SU-DHL-6 (cell line): Measurements from ENCODE around the gene TMEM213.

Experiments
- H2AFZ ChIP-seq: fragments of 200-600 bp; sonication (generic); 2 replicates; pipeline ENCODE4 v1.6.1; 2014; ENCODE audit warnings: low read depth, mild to moderate bottlenecking, moderate library complexity, mixed read lengths, antibody characterized with exemption, low read length; ENCODE audit not compliant: severe bottlenecking
- H3F3A ChIP-seq: fragments of 200-600 bp; shearing (Covaris generic); 2 replicates; pipeline ENCODE4 v1.6.0; 2016; ENCODE audit warnings: antibody characterized with exemption, mild to moderate bottlenecking; ENCODE audit not compliant: insufficient read depth
- H3K27ac ChIP-seq: fragments of 200-600 bp; sonication (generic); 2 replicates; pipeline ENCODE4 v1.5.1; 2016; ENCODE audit warnings: low read depth, mild to moderate bottlenecking, low read length, moderate library complexity, mixed read lengths
- H3K27me3 ChIP-seq: fragments of 200-600 bp; sonication (generic), shearing (Covaris generic); 2 replicates; pipeline ENCODE4 v1.6.0; 2014; ENCODE audit warnings: mild to moderate bottlenecking, low read length
- H3K36me3 ChIP-seq: fragments of 200-600 bp; sonication (generic); 2 replicates; pipeline ENCODE4 v1.6.1; 2014; ENCODE audit warnings: mild to moderate bottlenecking, low read length, mixed read lengths
- H3K4me2 ChIP-seq: fragments of 300-600, 200-600 bp; shearing (Covaris generic), sonication (generic); 2 replicates; pipeline ENCODE4 v1.6.0; 2014; ENCODE audit warnings: low read length, low read depth, mild to moderate bottlenecking; ENCODE audit not compliant: poor library complexity, severe bottlenecking
- H3K4me3 ChIP-seq: fragments of 200-600 bp; sonication (generic); 2 replicates; pipeline ENCODE4 v1.5.1; 2014; ENCODE audit warnings: antibody characterized with exemption, low read length, mild to moderate bottlenecking, mixed read lengths; ENCODE audit not compliant: insufficient read depth, poor library complexity, severe bottlenecking
- H3K79me2 ChIP-seq: fragments of 200-600 bp; sonication (generic); 2 replicates; pipeline ENCODE4 v1.6.1; 2014; ENCODE audit warnings: mild to moderate bottlenecking, low read length, moderate library complexity; ENCODE audit not compliant: insufficient read depth
- H3K9ac ChIP-seq: fragments of 200-600 bp; sonication (generic); 2 replicates; pipeline ENCODE4 v1.7.0; 2014; ENCODE audit warnings: mild to moderate bottlenecking, low read length
- H3K9me2 ChIP-seq: fragments of 200-600 bp; sonication (generic); replicated peaks from 2 replicates; pipeline ENCODE4 v1.6.1; 2014; ENCODE audit warnings: low read length; ENCODE audit not compliant: insufficient read depth
- H3K9me3 ChIP-seq: fragments of 200-600 bp; sonication (generic); 2 replicates; pipeline ENCODE4 v1.6.1; 2014; ENCODE audit warnings: low read length, mixed read lengths; ENCODE audit not compliant: insufficient read depth
- H4K20me1 ChIP-seq: fragments of 200-600 bp; sonication (generic); 2 replicates; pipeline ENCODE4 v1.6.1; 2014; ENCODE audit warnings: low read depth, mild to moderate bottlenecking, antibody characterized with exemption, low read length, moderate library complexity, mixed read lengths
- EZH2phosphoT487 ChIP-seq: fragments of 200-600 bp; sonication (generic), shearing (Covaris generic); conservative IDR thresholded peaks from 2 replicates; pipeline ENCODE4 v1.6.1; 2018; ENCODE audit warnings: mild to moderate bottlenecking, antibody characterized with exemption, low read length, moderate library complexity, mixed read lengths
- TF ChIP-seq, protein P1 (sequence below): fragments of 200-600 bp; sonication (generic); IDR thresholded peaks from one replicate; pipeline ENCODE4 v1.5.1; 2017; ENCODE audit warnings: antibody characterized with exemption, mild to moderate bottlenecking, low read length, moderate library complexity; ENCODE audit not compliant: insufficient read depth, poor library complexity, severe bottlenecking

The TMEM213 gene

DNA sequence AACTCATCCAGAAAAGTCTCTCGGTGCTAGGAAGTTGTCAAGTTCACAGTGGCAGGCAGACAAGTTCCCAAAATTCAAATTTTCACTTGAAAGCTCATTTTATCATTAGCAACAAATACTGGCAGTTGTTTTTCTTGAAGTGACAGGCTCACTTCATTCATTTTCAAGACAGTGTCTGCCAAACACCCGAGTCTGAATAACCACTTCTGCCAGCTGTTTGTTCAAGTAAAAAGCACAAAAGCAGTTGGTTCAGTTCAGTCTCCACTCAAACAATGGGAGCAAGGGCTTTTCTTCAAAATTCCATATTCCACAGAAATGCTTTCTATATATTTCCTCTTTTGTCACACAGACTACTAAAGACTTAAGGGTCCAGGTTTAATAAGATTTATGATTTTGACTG is 47.9 kb downstream of the TMEM213 start:
- Histone ChIP-seq H3F3A (no peaks in the 10 kb centered on the region), H3K36me3 (no peaks in the 10 kb centered on the region), H3K27ac (no peak overlapping the region), H3K9ac (no peak overlapping the region), H3K27me3 (no peaks in the 10 kb centered on the region), H3K79me2 (no peaks in the 10 kb centered on the region), H2AFZ (no peak overlapping the region), H3K9me3 (no peaks in the 10 kb centered on the region), H3K4me3 (no peak overlapping the region), H4K20me1 (no peaks in the 10 kb centered on the region), H3K4me2 (no peak overlapping the region), H3K9me2 (no peaks in the 10 kb centered on the region)
- TF ChIP-seq EZH2phosphoT487, result no peak
- TF ChIP-seq, protein P1, sequence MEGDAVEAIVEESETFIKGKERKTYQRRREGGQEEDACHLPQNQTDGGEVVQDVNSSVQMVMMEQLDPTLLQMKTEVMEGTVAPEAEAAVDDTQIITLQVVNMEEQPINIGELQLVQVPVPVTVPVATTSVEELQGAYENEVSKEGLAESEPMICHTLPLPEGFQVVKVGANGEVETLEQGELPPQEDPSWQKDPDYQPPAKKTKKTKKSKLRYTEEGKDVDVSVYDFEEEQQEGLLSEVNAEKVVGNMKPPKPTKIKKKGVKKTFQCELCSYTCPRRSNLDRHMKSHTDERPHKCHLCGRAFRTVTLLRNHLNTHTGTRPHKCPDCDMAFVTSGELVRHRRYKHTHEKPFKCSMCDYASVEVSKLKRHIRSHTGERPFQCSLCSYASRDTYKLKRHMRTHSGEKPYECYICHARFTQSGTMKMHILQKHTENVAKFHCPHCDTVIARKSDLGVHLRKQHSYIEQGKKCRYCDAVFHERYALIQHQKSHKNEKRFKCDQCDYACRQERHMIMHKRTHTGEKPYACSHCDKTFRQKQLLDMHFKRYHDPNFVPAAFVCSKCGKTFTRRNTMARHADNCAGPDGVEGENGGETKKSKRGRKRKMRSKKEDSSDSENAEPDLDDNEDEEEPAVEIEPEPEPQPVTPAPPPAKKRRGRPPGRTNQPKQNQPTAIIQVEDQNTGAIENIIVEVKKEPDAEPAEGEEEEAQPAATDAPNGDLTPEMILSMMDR, result no peak

DNA sequence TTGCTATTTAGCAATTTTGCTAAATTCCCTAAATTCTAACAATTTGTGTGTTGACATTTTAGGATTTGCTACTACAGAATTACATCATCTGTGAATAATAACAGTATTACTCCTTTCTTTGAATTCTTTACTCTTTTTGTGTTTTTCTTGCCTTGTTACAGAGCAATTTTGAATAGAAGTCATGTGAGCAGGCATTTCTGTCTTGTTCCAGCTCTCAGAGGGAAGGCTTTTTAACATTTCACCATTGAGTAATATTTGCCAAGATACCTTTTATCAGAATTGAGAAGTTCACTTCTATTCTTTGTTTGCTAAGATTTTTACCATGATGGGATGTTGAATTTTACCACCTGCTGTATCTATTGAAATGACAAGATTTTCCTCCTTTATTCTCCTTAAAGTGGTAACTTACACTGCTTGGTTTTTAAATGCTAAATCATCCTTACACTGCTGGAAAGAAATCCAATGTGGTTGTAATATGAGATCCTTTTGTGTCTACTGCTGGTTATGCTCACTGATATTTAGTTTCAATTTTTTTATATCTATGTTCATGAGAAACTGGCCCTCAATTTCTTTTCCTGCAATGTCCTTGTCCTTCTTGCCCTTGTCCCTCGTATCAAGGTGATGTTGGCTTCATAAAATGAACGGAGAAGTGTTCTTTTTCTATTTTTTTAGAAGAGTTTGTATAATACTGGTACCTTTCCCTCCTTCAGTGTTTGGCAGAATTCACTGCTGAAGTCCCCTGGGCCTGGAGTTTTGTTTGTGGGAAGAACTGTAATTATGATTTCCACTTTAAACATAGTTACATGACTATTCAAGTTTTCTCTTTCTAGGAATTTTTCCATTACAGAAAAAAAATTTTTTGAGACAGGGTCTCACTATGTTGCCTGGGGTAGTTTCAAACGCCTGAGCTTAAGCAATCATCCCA is 50.5 kb downstream of the TMEM213 start:
- TF ChIP-seq EZH2phosphoT487, result no peak
- TF ChIP-seq, protein P1, result no peak
- Histone ChIP-seq H3K4me2 (no peak overlapping the region), H3F3A (no peaks in the 10 kb centered on the region)

DNA sequence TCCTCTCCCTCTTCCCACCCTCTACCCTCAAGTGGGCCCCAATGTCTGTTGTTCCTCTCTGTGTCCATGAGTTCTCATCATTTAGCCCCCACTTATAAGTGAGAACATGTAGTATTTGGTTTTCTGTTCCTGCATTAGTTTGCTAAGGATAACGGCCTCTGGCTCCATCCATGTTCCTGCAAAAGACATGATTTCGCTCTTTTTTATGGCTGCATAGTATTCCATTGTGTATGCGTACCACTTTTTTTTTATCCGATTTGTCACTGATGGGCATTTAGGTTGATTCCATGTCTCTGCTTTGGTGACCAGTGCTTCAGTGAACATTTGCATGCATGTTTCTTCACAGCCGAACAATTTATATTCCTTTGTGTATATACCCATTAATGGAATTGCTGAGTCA is 51.9 kb downstream of the TMEM213 start:
- Histone ChIP-seq H3K9me2 (no peaks in the 10 kb centered on the region), H3K9ac (no peak overlapping the region), H3F3A (no peaks in the 10 kb centered on the region), H3K9me3 (no peaks in the 10 kb centered on the region), H3K27ac (no peak overlapping the region), H3K4me2 (no peak overlapping the region), H2AFZ (no peak overlapping the region), H3K27me3 (no peaks in the 10 kb centered on the region), H3K4me3 (no peak overlapping the region), H3K79me2 (no peaks in the 10 kb centered on the region), H3K36me3 (no peaks in the 10 kb centered on the region), H4K20me1 (no peaks in the 10 kb centered on the region)
- TF ChIP-seq, protein P1, result no peak
- no peak for TF ChIP-seq EZH2phosphoT487

More for the DNA sequence above, 50.5 kb downstream of the TMEM213 start:
- H3K36me3 ChIP-seq, result no peaks in the 10 kb centered on the region
- H3K9me3 ChIP-seq, result no peaks in the 10 kb centered on the region
- H3K27me3 ChIP-seq, result no peaks in the 10 kb centered on the region
- no peak overlapping the region for H2AFZ ChIP-seq
- H3K27ac ChIP-seq, result no peak overlapping the region
- no peak overlapping the region for H3K9ac ChIP-seq
- H4K20me1 ChIP-seq, result no peaks in the 10 kb centered on the region
- H3K79me2 ChIP-seq, result no peaks in the 10 kb centered on the region
- no peak overlapping the region for H3K4me3 ChIP-seq
- no peaks in the 10 kb centered on the region for H3K9me2 ChIP-seq
